ENCODE data around the gene FAM98B.

The FAM98B gene

DNA sequence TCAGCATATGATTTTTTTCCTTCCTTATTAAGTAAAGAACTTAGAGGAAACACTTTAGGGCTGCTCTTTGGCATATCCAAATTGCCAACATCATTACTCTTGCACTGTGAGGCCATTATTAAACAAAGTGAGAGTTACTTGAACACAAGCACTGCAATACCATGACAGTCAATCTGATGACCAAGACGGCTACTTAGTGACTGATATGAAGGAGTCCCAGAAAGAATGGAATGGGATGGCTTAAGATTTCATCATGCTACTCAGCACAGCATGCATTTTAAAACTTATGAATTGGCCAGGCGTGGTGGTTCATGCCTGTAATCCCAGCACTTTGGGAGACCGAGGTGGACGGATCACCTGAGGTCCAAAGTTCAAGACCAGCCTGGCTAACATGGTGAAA, 55.2 kb downstream of the FAM98B start:
- no peak for DNase-seq

DNA sequence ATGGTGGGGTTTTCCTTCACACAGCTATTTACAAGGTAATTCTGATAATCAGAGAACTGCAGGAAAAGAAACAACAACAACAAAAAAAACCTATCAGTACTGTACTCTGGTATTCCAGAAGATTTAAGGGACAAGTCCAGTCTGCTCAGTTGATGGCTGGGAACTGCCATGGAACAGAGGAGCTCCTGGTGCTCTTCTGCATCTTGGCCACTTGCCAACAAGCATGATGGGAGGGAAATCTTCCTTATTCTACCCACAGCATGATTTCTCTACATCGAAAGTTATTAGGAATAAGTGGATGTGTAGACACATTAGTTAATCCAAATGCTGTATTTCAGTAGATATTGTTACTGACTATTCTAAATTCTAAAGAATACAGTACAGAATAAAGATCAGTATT, 59.0 kb downstream of the FAM98B start:
- DNase-seq = no peak

DNA sequence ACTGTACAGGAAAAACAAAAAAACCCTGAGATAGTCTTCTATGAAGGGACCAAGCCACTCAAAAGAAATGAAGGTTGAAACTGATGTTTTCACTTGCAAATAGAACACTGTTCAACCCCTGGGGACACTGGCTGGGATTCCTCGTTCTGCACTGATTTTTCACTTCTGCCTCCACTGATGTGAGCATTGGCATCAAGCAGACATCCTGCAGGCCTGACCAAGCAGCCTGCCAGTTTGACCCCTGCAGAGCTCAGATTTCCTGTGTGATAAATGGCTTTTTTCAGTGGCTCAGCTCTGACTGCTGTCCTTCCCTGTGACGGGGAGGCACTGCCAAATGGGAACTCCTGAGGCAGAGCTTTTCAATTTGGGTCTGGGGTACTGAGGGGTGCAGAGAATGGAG, 60.7 kb downstream of the FAM98B start:
- no peak for DNase-seq

DNA sequence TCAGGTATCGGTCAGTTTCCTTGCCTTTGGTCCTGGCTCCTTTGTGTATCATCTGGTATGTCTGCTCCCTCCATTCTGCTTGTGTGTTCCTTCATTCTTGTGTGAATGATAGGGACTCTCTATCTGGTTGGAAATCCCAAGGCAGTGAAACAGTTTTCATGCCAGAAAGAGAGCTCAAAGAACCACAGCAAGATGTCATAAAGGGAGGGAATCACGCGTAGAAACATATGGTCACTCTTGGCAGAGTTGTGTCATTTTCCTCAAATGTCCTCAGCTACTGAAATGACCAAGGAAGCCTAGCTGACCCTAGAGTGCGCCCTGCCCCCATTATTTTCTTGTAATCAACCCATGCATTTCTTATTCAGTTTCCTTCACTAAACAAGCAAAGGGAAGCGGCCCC, 62.7 kb downstream of the FAM98B start:
- DNase-seq = no peak

DNA sequence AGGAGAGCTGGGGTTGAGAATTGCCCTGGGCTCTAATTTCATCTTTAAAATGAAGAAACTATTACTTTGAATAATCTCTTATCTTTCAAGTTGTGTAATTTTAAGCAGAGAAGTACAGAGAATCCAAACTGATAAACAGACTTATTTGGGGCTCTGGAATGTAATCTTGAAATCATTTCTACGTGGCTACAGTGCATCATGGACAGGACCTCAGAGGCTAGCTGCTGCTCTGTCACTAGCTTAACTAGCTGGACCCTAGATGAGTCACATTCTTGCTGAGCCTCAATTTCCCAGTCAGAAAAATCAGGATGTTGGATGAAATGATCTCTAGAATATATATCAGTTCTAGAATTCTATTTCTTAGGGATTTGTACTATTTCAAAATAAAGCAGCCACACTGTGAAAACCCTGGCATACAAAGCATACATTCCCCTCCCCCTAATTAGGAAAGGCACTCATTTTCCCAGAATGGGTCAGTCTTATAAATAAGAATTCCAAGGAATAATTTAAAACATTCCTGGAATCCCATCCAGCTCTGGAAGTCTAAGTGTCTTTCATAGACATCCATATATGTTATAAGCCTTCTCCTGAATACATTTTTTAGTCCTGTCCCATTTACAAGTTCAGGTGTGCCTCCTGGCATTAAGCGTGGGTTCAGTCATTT, 63.5 kb downstream of the FAM98B start:
- no peak for DNase-seq

DNA sequence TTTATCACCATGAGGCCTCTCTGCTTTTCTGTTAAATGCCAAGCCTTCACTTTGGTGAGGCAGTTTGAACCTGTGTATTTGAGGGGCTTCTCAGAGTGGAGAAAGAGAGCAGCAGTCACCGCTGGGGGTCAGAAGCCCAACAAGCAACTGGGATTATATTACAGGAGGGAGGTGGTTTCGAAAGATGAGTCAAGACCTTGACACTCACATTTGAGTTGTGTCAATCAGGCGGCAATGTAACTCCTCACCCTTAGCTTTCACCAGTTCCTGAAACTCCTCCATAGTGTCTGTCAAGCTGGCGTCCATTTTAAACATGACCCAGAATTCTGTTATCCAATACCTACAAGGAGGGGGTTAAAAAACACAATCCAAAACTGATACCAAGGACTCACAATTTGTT, 64.2 kb downstream of the FAM98B start:
- DNase-seq = no peak

DNA sequence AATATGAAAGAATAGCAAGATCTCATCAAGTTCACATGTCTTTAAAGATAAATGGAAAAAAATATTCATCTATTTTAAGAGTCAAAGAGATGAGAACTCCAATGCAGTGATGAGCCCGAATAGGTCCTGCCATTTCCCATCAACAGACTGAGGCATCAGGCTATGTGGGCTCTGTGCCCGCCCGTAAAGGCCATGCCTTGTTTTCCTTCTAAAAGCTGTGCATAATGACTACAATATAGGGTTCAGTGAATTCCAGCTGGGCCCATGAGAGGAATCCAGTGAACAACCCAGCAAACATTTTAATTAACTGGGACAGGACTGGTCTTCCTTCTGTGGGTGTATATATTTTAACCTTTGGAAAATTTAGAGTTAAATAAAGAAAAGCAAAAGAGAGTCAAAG, 66.1 kb downstream of the FAM98B start:
- DNase-seq = no peak

DNA sequence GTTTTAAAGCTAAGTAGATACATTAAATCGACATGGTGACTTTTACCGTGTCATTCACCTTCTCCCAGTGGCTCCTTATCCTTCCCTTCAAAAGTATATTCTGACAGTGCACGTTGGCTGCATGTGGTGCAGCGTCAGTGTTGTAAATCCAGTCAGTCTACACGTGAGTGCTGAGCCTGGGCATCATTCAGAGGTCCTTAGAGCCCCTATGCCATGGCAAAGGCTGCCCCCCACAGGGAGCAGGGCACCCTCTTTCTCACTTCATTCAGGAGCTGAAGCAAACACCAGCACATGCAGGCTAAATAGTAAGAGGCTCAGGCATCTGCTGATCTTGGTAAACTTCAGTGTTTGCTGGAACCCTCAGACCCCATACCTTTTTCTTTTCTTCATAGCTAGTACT, 67.4 kb downstream of the FAM98B start:
- no peak for DNase-seq

DNA sequence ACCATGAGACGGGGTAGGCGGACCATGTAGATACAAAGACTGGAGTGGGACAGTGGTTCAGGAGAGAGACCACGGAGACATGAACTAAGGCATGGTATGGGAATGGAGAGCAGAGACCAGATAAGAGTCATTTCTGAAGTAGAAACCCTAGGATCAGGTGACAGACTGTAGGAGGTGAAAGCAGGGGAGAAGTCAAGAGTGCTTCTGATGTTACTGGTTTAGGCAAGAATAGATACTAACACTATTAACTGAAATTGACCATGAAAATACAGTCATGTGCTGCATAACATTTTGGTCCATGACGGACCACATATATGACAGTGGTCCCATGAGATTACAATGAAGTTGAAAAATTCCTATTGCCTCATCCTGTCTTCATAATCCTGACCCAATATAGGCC, 69.0 kb downstream of the FAM98B start:
- DNase-seq = no peak

DNA sequence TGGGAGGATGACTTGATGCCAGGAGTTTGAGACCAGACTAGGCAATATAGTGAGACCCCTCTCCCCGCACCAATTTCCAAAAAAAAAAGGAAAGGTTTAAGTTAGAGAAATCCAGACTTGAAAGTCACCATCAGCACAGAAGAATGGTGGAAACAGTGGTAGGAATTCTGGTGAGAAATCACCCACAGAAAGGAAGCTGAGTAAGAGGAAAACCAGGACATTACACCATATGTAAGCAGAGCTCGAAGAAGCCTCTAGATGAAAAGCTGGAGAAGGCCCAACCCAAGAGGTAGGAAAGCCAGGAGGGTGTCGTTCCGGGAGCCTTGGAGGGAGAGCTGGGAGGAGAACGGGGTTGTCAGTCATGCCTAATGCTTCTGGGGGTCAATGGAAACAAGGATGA, 70.2 kb downstream of the FAM98B start:
- no peak for DNase-seq

DNA sequence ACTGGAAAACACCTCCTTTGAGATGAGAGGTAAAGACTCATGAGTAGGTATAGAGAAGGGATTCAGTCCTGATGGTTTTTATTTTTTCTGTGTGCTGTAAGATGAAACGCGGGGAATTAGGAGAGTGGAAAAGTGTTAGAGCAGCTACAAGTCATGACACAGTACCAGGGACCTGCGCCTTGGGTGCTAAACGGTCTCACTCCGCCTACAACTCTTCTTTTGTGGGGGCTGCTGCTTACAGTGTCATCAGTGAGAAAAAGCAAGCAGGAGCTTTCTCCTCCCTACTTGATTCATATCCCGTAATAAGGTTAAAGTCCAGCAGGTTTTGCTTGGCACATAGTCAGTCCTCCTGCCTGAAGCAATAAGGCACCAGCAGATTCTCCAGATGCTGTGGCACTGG, 71.6 kb downstream of the FAM98B start:
- no peak for DNase-seq

DNA sequence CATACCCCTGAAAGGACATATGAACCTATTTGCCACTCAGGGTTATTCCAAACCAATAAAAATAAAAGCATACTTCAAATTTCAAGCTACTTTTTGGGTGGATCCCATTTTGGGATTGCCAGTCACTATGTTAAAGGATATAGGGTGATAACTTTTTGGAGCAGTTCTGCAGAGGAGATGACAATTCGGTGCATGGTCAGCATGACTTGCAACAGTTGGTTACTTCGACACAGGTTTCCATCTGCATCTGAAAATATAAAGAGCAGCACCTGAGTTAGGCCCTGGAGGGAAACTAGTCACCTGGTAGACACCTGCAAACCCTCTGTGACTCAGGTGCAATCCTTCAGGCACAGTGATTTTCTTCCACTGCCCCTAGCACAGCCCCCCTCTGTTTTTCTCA, 72.2 kb downstream of the FAM98B start:
- DNase-seq = no peak

DNA sequence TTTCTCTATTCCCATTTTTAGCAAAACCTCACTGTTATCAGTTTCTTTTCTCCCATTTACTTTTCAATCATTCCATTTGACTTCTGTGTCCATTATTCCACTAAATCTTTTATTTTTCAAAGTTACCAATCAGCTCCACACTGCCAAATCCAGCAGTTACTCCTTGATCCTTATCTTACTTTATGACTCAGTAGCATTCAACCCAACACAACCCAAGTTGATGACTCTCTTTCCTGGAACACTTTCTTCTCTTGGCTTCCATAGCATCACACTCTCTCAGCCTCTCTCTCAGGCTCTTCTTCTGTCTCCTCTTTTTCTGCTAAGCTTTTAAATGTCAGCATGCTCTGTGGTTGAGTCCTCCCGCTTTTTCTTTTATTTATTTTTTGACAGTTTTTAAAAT, 74.4 kb downstream of the FAM98B start:
- no peak for DNase-seq

DNA sequence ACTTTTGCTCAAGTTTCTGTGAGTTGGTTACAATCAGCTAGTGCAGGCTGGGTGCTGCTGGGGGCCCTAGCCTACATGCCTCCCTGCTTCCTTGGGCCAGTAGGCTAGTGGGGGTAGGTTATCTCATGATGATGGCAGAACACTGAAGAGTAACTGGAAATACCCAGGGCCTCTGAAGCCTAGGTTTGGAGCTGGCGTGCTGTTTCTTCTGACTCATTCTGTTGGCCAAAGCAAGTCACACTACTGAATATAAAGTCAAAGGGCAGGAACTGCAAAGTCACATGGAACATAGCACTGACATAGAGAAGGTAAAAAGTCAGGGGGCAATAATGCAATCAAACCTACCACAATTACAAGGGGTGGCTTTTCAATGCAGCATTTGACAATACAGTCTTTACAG, 76.2 kb downstream of the FAM98B start:
- no peak for DNase-seq

DNA sequence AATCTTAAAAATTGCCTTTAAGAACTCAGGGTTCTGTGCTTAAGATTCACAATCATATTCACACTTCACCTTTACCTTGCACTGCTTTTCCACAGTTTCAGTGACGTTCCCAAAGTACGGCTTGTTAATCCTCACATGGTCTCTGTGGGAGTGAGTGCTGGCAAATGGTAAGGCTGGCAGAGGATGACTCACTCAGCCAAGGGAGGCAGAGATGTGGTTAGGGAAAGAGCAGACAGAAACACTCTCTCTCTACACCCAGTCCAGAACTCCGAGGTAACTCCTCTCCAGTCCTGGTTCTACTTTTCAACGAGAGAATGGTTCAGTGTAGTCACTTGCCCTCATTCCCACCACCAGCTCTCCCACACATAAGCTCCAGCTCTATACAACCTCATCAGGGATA, 77.6 kb downstream of the FAM98B start:
- DNase-seq = no peak

DNA sequence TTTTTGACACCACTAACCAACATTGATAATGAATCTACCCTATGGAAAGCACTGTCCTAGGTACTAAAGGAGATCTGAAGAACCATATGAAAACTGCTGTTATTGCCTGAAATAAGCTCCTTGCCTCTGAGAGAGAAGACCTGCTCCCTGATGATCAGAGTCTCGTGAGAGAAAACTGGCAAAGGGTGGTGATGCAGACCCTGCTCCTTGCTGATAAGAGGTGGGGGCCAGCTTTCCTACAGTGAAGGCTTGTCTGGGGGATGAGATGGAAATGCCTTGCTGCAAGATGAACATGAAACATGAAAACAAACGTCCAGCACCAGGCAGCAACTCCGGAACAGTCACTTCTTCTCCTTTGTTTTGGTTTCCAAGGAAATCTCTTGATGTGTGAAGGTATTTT, 78.8 kb downstream of the FAM98B start:
- DNase-seq = no peak

DNA sequence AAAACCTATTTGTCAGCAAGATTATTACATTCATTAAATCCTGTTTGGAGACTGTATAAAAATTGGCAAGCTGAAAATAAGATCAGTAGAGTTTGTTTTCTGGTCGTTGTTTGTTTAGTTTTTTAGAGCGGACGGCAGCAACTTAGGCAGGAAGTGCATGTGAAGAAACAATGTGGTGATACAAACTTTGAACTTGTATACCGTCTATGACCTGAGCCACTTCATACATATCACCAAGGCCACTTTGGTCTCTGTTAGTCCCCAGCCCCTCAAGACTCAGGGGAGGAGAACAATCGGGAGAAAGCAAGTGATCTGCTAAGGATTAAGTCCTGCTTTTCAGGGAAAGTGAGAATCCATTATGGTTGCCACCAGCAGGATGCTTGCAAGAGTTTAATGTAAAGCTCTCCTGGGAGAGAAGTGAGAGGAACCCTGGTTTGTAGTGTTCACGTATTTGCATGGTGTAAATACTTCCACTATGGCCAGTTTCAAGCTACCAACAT, 79.5 kb downstream of the FAM98B start:
- no peak for DNase-seq

DNA sequence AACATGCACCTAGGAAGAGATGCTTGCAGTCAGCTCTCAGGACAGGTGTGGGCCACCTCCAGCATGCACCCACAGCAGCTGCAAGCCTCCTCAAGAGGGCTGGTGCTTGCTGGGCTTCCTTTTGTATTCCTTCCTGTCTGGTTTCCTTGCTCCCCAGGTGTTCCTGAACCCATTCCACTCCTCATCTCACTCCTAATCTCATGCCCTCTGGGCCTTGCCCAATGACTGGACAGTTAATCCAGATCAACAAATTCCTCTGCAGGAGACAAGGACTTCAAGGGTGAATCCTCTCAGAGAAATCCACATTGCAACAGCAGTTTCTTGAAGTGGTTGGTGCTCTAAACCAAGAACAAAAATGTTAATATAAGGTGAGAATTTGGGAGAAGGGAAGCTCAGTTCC, 80.0 kb downstream of the FAM98B start:
- DNase-seq = no peak

DNA sequence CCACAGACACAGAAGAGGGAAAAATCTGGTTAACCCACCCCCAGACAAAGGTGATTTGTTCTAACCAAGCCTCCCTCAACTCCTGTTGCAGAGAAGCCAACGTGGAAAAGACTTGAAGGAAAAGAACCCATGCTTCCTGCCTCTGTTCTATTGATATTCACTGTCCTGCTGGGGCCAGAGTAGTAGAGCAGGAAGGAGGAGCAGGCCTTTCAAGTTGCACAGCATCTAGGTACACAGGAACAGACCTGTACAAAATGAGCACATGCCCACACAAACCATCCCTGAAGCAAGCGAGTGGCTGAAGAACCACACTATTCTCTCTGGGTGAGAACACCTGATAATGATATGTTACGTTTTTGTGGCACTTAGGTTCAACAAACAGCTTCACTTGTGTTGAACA, 80.8 kb downstream of the FAM98B start:
- DNase-seq = no peak

DNA sequence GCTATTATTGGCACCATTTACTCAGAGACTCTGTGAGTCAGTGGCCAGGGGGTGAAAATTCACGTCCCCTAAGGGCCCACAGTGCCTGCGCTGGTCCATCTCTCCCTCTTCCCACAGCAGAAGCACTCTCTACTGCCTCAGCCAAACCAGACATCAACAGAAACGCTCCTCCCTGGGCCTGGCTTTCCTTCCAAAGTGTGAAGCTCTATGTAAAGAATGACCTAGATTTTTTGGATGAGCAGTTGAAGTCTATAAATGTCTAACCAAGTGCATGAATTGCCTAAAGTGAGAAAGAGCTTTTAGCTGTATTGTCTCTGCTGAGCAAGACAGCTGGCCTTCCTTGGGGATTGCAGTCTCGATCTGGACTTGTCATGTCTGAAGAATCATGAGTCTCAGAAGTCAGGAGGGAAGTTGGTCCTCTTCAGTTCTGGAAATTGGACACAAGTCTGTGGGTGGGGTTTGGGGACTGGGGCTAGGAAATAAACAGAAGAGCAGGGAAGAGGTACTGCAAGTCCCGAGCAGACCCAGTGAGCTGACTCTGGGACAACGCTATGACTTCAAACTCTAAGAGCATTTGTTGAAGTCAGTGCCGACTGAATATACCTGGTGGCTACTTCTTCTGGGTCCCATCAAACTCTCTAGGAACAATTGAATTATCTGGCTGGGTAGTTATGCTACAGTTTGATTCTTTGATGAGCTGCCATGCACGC, 81.7 kb downstream of the FAM98B start:
- DNase-seq = no peak

DNA sequence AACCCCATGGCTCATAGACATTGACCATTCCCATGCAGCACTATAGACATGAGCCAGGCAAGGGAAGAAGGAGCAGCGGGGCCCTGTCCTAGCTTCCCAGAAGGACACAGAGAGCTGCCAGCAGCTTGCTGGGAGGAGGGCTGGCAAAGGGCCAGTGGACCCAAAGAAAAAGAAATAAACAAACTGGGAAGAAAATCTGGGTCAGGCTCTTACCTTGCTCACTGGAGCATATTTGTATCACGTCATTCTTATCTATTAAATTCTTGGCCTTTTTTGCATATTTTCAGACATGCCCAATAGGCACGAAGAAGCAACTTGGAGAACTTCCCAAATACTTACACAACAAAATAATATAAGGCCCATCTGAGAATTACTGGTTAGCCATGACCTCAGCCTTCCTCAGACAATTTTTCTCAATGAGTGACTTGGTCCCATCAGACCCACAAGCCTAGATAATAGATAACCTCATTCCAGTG, 82.3 kb downstream of the FAM98B start:
- DNase-seq = no peak
